ENCODE data around the gene ABCA4.

ABCA4 gene

GRCh38 chr1:94104127-94104684, 16.7 kb downstream of the ABCA4 start:
- DNase-seq: no peak

- DNase-seq: no peak
These were observed 17.3 kb downstream of the ABCA4 start for GRCh38 chr1:94103608-94104007.

GRCh38 chr1:94101613-94102525, 19.1 kb downstream of the ABCA4 start:
- DNase-seq: no peak

- no peak for DNase-seq
These were observed 19.9 kb downstream of the ABCA4 start for GRCh38 chr1:94100785-94101612.

- DNase-seq: no peak
These were observed 20.7 kb downstream of the ABCA4 start for GRCh38 chr1:94100129-94100784.

GRCh38 chr1:94099303-94099702, 21.6 kb downstream of the ABCA4 start:
- DNase-seq: no peak

- no peak for DNase-seq
These were observed 22.3 kb downstream of the ABCA4 start for GRCh38 chr1:94098585-94099111.

- no peak for DNase-seq
These were observed 24.0 kb downstream of the ABCA4 start for GRCh38 chr1:94096797-94097549.

DNA sequence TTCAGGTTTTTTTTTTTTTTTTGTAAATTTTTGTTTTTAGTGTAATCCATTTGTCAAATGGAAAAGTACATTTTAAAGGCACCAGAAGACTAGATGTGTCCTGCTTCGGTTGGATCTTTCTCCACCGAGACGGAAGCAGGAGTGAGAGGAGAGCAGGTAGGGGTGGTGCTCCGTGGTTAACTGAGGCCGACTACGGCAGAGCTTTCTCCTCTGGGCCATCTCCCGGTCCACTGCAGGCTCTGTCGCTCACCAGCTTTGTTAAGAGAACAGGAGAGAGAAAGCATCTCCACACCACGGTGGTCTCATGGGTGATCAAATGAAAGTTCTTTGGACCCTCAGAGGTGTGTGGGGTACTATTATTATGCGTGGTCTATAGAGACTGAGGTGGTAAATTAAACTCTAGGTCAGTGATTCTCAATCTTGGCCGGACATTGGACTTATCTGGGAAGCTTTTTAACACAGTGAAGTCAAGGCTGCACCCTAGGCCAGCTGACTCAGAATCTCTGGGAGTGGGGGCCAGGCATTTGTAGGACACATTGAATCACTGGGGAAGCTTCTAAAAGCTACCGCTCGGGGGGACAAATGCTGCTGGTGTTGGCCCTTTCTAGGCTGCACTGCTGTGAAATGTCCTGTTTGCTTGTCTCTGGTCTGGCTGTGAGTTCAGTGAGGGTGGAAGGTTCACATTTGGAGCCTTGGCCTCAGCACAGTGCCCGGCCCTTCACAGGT, 25.0 kb downstream of the ABCA4 start:
- DNase-seq: no peak

DNA sequence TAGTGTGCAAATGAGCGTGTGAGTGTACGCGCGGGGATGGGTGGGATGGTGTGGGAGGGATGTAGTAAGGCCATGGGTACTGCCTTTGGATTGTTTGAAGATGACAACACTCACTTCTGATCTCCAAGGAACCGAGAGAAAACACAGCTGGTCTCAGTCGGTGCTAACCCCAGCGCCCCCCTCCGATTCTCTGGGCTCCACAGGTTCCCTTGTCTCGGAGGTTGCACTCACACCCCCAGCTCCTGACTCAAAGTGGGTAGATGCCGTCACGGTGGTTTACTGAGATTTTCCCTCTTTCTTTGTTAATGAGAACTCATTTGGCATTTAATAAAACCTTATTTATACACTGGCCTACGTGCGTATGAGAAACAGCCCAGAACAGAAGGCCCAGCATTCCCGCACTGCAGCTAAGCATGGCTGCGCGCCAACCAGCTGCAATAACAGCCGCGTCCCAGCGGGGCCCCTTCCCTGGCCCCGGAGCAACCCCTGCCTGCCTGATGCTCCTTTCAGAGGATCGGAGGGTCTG, 25.8 kb downstream of the ABCA4 start:
- DNase-seq: peak; percentile 90

DNA sequence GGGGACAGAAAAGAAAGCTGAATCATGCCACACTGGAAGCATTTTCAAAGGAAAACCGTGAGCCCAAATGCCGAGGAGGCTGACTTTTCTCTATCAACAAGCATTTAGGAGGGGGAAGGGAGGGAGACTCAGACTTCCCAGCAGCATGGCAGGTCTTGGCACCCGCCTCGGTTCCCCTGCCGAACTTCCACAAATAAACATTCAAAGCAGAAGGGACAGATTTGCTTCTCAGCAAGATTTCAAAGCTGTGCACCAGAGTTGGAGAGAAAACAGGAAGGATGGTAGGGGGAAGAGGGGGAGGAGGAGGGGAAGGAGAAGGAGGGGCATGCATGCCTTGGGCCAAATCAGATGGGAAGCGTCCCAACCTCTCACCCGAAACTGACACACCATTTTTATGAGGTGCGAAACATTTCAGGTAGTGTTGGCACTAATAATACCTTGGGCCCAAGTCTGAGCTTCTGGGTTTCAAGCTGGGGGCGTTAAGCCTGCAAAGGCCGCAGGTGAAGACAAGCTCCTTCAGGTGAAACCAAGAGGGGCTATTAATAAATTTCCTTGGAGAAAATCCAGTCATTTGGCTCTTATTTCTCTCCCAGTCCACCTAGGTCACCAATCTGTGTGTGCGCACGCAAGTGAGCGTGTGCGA, 26.4 kb downstream of the ABCA4 start:
- DNase-seq: peak; percentile 80

GRCh38 chr1:94093996-94094395, 27.0 kb downstream of the ABCA4 start:
- no peak for DNase-seq

DNA sequence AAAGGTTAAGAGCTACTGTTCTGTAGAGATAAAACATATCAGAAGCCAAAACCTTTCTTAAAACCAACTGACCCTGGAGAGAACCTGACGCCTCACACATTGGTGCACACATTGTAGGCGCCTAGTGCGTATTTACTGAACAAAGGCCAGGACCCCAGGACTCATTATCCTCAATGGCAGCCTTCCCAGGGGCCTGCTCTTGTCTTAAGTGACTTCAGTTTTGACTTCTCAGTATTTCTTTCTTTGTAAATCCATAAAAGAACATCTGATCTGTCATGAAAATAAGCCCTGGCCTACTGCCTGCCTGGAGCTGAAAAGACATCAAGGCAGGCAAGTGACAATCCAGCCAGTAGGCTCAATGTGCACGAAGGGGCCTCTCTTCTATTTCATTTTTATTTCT, 27.6 kb downstream of the ABCA4 start:
- no peak for DNase-seq

GRCh38 chr1:94092210-94092613, 28.7 kb downstream of the ABCA4 start:
- DNase-seq: peak; percentile 70

GRCh38 chr1:94090761-94091160, 30.2 kb downstream of the ABCA4 start:
- no peak for DNase-seq

DNA sequence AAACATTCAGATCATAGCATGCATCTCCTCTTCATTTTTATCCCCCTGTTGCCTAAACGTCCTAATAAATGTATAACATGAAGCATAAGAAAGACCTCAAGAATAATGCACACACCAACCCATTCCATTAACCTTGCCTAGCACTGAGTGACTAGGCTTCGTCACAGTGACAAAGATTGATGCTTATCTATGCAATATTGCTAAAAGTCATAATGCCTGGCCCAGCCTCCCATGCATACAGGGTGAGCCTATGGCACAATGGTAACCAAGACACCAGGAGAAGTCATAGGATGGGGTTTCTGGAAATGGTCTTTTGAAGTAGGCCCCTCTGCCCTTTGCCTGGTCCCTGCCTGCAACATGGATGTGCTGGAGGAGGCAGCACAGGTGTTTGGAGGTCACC, 33.8 kb downstream of the ABCA4 start:
- DNase-seq: no peak

GRCh38 chr1:94084547-94084946, 36.4 kb downstream of the ABCA4 start:
- DNase-seq: no peak

GRCh38 chr1:94084085-94084484, 36.9 kb downstream of the ABCA4 start:
- no peak for DNase-seq

- DNase-seq: no peak
These were observed 37.3 kb downstream of the ABCA4 start for GRCh38 chr1:94083681-94084080.

Measured in fibroblast of skin of scalp (primary cell).